ENCODE measurements around the gene PABPC1L2A. TPM values are rescaled to one million over a fixed set of nuclear protein-coding genes. Genes with fewer than 3 reads are reported as not detected.

PABPC1L2A gene
- polyA plus RNA-seq, 2 of the 4 experiments (the other 2 are of a cell fraction), result not detected

DNA sequence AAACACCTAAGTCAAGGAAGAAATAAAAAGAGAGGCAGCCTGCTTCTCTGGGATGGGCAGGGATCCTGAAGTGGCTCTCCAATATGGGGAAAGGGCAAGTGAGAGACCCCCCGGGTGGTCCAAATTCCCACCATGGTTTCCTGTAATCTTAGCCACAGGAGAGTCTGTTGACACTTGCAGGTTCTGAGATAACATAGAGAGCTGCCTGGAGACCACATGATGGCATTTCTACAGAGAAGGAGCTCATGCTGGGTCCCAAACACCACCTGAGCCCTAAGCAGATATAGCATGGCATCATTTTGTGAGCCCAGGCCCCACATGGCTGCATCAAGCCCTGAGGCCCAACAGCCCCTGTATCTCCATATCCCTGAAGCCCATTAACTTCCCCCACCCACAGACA, 50.4 kb downstream of the PABPC1L2A start:
- ChIA-PET CTCF (no interaction called here), POLR2A (no interaction called here)
- WGBS (ENCODE audit: missing lambda C conversion rate), result 0% methylated on average over 1 of the region's 1 CpG
- no peak for ATAC-seq
- Histone ChIP-seq H3K4me2 (no peak overlapping the region), H3K4me1 (no peaks in the 10 kb centered on the region), H3K9me3 (no peaks in the 10 kb centered on the region), H3K4me3 (no peak overlapping the region), H3K27ac (no peak overlapping the region)
- no peak for DNase-seq (ENCODE audit: low read depth in 1 of 2, low spot score in 1 of 2)
- TF ChIP-seq, protein P1, sequence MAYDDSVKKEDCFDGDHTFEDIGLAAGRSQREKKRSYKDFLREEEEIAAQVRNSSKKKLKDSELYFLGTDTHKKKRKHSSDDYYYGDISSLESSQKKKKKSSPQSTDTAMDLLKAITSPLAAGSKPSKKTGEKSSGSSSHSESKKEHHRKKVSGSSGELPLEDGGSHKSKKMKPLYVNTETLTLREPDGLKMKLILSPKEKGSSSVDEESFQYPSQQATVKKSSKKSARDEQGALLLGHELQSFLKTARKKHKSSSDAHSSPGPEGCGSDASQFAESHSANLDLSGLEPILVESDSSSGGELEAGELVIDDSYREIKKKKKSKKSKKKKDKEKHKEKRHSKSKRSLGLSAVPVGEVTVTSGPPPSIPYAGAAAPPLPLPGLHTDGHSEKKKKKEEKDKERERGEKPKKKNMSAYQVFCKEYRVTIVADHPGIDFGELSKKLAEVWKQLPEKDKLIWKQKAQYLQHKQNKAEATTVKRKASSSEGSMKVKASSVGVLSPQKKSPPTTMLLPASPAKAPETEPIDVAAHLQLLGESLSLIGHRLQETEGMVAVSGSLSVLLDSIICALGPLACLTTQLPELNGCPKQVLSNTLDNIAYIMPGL (CRISPR knock-in tag; IDR thresholded peaks at IDR 0.05; ENCODE audit: borderline replicate concordance), result no peak
- TF ChIP-seq HOXB13 (CRISPR knock-in tag; IDR thresholded peaks at IDR 0.05; ENCODE audit: low read depth) (no peak), BHLHE40 (IDR thresholded peaks at IDR 0.05; ENCODE audit: low read depth, low read length) (no peak), CHD2 (IDR thresholded peaks at IDR 0.05; ENCODE audit: low read length, partially characterized antibody) (no peak), CEBPB (IDR thresholded peaks at IDR 0.05) (no peak), NR3C1 (IDR thresholded peaks at IDR 0.05) (no peak), RARB (CRISPR knock-in tag; IDR thresholded peaks at IDR 0.05) (no peak), MAZ (IDR thresholded peaks at IDR 0.05; ENCODE audit: borderline replicate concordance, low read depth, low read length) (no peak), RCOR1 (IDR thresholded peaks at IDR 0.05; ENCODE audit: low read depth, low read length) (no peak), MYC (IDR thresholded peaks at IDR 0.05; ENCODE audit: borderline replicate concordance, low read length) (no peak), HOXA7 (CRISPR knock-in tag; IDR thresholded peaks at IDR 0.05) (no peak), PHF8 (IDR thresholded peaks at IDR 0.05; ENCODE audit: borderline replicate concordance, low read depth) (no peak)
- TF ChIP-seq, protein P2, sequence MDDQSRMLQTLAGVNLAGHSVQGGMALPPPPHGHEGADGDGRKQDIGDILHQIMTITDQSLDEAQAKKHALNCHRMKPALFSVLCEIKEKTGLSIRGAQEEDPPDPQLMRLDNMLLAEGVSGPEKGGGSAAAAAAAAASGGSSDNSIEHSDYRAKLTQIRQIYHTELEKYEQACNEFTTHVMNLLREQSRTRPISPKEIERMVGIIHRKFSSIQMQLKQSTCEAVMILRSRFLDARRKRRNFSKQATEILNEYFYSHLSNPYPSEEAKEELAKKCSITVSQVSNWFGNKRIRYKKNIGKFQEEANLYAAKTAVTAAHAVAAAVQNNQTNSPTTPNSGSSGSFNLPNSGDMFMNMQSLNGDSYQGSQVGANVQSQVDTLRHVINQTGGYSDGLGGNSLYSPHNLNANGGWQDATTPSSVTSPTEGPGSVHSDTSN (IDR thresholded peaks at IDR 0.05), result no peak
- TF ChIP-seq, protein P3, sequence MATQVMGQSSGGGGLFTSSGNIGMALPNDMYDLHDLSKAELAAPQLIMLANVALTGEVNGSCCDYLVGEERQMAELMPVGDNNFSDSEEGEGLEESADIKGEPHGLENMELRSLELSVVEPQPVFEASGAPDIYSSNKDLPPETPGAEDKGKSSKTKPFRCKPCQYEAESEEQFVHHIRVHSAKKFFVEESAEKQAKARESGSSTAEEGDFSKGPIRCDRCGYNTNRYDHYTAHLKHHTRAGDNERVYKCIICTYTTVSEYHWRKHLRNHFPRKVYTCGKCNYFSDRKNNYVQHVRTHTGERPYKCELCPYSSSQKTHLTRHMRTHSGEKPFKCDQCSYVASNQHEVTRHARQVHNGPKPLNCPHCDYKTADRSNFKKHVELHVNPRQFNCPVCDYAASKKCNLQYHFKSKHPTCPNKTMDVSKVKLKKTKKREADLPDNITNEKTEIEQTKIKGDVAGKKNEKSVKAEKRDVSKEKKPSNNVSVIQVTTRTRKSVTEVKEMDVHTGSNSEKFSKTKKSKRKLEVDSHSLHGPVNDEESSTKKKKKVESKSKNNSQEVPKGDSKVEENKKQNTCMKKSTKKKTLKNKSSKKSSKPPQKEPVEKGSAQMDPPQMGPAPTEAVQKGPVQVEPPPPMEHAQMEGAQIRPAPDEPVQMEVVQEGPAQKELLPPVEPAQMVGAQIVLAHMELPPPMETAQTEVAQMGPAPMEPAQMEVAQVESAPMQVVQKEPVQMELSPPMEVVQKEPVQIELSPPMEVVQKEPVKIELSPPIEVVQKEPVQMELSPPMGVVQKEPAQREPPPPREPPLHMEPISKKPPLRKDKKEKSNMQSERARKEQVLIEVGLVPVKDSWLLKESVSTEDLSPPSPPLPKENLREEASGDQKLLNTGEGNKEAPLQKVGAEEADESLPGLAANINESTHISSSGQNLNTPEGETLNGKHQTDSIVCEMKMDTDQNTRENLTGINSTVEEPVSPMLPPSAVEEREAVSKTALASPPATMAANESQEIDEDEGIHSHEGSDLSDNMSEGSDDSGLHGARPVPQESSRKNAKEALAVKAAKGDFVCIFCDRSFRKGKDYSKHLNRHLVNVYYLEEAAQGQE (IDR thresholded peaks at IDR 0.05), result no peak
- TF ChIP-seq, protein P4, sequence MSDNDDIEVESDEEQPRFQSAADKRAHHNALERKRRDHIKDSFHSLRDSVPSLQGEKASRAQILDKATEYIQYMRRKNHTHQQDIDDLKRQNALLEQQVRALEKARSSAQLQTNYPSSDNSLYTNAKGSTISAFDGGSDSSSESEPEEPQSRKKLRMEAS (IDR thresholded peaks at IDR 0.05), result no peak
- TF ChIP-seq, protein P5, sequence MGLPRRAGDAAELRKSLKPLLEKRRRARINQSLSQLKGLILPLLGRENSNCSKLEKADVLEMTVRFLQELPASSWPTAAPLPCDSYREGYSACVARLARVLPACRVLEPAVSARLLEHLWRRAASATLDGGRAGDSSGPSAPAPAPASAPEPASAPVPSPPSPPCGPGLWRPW (IDR thresholded peaks at IDR 0.05), result no peak
- no peak for FAIRE-seq

Other genes starting within 250 kb of the PABPC1L2A start
- gene FAM236C, start 166.9 kb downstream of the PABPC1L2A start, polyA plus RNA-seq (2011; rRNA removed), result not detected in 2 replicates
- not detected in 3 replicates for gene FAM236C, start 166.9 kb downstream of the PABPC1L2A start, polyA plus RNA-seq (2017; fragmentation: RNase III; extraction: RNeasy Plus Mini Kit Qiagen cat#74134 plus additional on column Dnase treatment)
- gene FAM236A, start 141.3 kb downstream of the PABPC1L2A start, polyA plus RNA-seq (2011; rRNA removed), result not detected in 2 replicates
- gene FAM236A, start 141.3 kb downstream of the PABPC1L2A start, polyA plus RNA-seq (2017; fragmentation: RNase III; extraction: RNeasy Plus Mini Kit Qiagen cat#74134 plus additional on column Dnase treatment), result not detected in 3 replicates
- gene DMRTC1, start 135.7 kb downstream of the PABPC1L2A start, polyA plus RNA-seq (2011; rRNA removed), result not detected in 2 replicates
- 0.15 TPM in 1 of 3 replicates, not detected in the others for gene DMRTC1, start 135.7 kb downstream of the PABPC1L2A start, polyA plus RNA-seq (2017; fragmentation: RNase III; extraction: RNeasy Plus Mini Kit Qiagen cat#74134 plus additional on column Dnase treatment)
- gene PABPC1L2B, start 76.6 kb downstream of the PABPC1L2A start, polyA plus RNA-seq (2011; rRNA removed), result not detected in 2 replicates
- gene PABPC1L2B, start 76.6 kb downstream of the PABPC1L2A start, polyA plus RNA-seq (2017; fragmentation: RNase III; extraction: RNeasy Plus Mini Kit Qiagen cat#74134 plus additional on column Dnase treatment), result not detected in 3 replicates
- 1.9 and 2.7 TPM in 2 replicates for gene NAP1L2, start 135.3 kb upstream of the PABPC1L2A start, polyA plus RNA-seq (2011; rRNA removed)
- 1.3 to 1.8 TPM (median 1.4 TPM) in 3 replicates for gene NAP1L2, start 135.3 kb upstream of the PABPC1L2A start, polyA plus RNA-seq (2017; fragmentation: RNase III; extraction: RNeasy Plus Mini Kit Qiagen cat#74134 plus additional on column Dnase treatment)

Measured in A549 (cell line).